Measurements from ENCODE around the gene GSE1.
A peak's percentile ranks its signal among the peaks of the same experiment; 100 is the strongest.

The GSE1 gene

DNA sequence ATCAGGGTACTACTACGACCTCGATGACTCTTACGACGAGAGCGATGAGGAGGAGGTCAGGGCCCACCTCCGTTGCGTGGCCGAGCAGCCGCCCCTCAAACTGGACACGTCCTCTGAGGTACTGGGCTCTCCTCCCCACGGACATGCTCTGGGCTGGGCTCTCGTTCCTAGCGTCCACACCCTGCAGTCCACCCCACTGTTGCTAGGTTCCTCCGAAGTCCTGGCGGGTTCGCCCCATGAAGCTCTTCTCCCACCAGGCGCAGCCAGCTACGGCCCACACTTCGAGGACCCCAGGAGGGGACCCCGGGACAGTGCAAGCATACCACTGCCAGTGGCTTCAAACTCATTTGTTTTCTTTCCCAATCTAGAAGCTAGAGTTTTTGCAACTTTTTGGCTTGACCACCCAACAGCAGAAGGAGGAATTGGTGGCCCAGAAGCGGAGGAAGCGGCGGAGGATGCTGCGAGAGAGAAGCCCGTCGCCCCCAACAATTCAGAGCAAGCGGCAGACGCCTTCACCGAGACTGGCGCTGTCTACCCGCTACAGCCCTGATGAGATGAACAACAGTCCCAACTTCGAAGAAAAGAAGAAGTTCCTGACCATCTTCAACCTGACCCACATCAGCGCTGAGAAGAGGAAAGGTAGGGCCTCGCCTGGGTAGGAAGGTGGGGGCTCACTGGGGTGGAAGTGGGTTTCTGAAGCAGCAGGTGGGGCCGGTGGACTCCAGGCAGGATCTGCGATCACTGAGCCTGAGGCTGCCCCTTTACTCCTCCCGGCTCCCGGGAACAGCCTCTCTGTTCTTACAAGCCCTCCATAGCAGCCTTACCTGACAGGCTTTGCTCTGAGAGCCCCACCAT, 50.1 kb downstream of the GSE1 start:
- DNase-seq = no peak

- no peak for DNase-seq
These were observed 50.8 kb downstream of the GSE1 start for GRCh38 chr16:85663891-85664321.

- no peak for DNase-seq
These were observed 51.7 kb downstream of the GSE1 start for GRCh38 chr16:85664580-85665372.

DNA sequence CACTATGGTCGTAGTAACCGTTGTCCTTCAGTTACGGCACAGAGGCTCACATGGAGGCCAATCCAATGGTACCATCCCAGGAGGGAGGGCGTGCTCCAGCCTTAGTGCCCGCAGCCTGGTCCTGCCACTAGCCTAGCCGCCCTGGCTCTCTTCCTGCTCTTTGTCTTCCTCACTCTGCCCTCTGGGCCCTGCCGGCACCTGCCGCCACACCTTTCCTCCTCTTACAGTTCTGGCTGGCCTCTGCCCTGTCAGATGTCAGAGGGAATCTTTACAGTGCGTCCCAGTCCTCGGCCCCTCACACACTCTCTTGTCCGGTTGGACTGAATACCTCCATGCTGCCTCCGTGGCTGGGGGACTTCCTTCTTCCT, 52.2 kb downstream of the GSE1 start:
- no peak for DNase-seq

DNA sequence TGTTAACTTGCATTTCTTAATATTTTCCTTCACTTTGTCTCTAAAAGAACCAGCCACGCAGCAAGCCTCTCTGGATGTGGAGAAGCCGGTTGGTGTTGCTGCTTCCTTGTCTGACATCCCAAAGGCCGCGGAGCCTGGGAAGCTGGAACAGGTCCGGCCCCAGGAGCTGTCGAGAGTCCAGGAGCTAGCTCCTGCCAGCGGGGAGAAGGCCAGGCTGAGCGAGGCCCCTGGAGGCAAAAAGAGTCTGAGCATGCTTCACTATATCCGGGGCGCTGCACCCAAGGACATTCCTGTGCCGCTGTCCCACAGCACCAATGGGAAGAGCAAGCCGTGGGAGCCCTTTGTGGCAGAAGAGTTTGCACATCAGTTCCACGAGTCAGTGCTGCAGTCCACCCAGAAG, 52.8 kb downstream of the GSE1 start:
- no peak for DNase-seq

GRCh38 chr16:85667261-85667660, 54.1 kb downstream of the GSE1 start:
- no peak for DNase-seq

DNA sequence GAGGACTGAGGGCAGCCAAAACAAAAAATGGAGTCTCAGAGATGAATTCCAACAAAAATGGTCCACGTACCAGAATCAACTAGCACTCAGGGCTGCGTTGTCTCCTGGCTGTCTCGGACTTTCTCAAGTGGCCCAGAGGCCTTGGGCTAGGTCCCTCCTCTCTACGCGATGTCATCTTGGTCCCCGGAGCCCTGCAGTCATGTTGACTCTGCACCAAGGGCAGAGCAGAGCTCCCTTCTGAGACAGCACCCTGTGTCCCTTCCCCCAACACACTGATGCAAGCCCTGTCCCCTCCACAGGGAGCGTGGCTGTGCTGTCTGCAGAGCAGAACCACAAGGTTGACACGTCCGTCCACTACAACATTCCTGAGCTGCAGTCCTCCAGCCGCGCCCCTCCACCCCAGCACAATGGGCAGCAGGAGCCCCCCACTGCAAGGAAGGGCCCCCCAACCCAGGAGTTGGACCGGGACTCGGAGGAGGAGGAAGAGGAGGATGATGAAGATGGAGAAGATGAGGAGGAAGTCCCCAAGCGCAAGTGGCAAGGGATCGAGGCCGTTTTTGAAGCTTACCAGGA, 54.8 kb downstream of the GSE1 start:
- DNase-seq = no peak

DNA sequence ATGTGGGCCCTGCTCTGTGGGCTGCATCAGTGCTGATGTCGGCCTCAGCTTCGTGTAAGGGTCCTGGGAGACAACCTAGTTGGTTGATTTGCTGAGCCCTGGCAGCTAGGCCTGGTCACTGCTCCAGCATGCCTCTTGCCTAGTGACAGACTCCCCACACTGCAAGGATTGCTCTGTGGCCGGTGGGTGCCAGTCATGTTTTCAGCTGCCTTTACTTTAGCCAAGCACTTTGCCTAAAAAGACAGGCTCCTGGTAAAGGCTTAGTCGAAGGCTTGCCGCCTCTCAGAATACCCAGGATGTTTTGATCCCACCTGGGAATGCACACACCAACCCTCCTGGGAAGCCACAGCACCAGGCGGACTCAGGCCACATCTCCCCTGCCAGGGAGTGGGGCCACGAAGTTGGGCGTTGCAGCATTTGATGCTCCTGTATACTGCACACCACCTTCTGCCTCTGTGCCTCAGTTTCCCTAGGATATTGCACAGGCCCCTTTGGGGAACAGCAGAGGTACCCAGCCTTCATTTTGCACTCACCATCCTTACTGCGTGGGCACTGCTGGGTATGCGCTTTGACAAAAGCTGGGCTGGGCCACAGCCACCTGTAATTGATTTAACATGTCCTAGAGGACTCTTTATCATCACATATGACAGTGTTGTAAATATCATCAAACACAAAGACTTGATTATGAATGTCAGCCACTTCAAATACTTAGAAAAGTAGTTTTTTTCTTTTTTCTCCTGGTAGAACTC, 55.7 kb downstream of the GSE1 start:
- no peak for DNase-seq

GRCh38 chr16:85670840-85671239, 57.7 kb downstream of the GSE1 start:
- DNase-seq = no peak

GRCh38 chr16:85673529-85674417, 60.7 kb downstream of the GSE1 start:
- DNase-seq = no peak

- no peak for DNase-seq
These were observed 61.3 kb downstream of the GSE1 start for GRCh38 chr16:85674418-85674755.

DNA sequence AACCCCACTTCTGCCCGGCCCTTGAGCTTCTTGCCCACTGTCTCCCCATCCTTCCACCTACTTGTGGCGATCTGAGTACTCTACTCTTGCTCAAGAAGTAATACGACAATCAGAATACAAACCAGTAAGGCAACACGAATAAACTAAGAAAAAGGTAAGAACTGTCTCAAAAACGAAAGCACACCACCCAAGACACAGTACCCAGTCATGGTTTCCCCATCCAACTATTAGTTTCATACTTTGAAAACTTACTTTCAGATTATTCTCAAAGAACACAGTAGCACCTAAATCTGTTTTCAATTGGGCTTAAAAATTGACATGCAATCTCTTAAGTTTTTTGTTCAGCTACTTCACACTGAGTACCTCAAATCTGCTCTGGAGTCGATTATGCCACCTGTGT, 61.7 kb downstream of the GSE1 start:
- no peak for DNase-seq

- DNase-seq = no peak
These were observed 62.2 kb downstream of the GSE1 start for GRCh38 chr16:85675251-85675874.

DNA sequence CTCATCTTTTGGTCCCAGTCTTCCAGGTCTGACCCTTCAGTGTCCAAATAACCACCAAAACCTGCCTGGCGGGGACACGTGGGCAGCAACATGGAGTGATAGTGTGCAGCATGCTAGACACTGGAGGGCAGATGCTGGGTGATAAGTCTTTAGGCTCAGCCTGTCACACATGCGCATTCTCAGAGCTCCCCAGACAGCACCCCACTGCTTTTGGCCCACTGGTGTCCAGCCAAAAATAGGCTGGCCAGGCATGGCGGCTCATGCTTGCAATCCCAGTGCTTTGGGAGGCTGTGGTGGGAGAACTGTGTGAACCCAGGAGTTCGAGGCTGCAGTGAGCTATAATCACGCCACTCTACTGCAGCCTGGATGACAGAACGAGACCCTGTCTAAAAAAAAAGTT, 63.3 kb downstream of the GSE1 start:
- DNase-seq = no peak

DNA sequence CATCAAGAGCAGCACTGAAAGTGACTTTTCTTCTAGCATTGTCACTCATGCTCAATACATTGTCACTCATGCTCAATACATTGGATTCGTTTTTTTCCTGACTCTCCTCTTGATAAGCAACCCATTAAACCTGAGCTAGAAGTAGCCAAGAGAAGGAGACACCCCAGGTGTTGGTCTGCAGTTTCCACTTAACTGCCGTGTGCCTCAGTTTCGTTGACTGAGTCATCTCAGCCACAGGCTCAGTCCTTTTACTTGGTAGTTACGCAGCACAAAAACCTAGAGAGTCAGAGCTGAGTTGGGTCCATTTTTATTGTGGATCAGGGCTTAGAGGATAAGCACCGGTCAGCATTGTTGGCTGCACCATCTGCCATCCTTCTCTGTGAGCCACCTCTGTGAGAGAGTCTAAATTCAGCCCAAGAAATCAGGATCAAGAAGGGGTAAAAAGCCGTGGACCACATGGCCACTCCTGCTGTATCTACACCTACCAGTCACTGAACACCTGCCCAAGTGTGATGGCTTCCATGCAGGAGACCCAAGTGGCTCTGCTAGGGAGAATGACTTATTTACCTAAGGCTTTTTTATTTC, 64.4 kb downstream of the GSE1 start:
- peak in 1 of 5 experiments; percentile 19 for DNase-seq

- DNase-seq = no peak
These were observed 64.9 kb downstream of the GSE1 start for GRCh38 chr16:85678016-85678415.

- no peak for DNase-seq
These were observed 65.7 kb downstream of the GSE1 start for GRCh38 chr16:85678821-85679220.

DNA sequence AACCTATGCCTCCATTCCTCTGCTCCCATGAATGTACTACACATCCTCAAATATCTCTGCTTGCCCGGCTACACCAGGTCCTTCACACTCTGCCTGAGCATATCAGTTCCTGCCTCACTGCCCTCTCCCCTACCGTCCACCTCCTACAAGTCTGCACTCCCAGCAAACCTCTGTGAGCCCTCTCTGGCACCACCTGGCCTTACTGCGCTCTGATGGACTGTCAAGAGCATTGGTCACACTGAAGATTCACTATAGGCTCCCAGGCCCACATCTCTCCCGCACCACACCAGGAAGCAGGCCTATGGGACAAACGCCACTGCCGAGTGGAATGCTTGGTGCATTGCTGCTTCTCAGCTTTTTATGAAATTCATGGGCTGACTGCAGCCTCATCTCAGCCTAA, 66.7 kb downstream of the GSE1 start:
- no peak for DNase-seq

- peak in 1 of 5 experiments; percentile 67 for DNase-seq
These were observed 67.3 kb downstream of the GSE1 start for GRCh38 chr16:85680352-85680944.

DNA sequence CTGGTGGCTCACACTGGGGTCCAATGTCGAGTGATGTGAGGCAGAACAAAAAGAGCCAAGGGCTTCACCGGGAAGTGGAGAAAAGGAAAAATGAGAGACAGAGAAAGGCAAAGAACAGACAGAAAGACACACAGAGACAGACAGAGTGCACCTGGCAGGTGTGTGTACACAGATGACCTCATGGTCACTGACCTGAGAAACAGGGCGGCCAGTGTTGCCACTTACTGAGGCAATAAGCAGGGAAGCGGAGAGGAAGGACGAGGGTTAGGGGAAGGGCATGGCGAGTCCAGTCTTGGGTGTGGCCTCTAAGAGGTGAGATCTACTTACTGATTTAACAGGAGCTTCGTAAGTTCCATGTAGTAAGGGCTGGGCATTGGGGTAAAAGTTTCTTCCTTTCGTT, 68.1 kb downstream of the GSE1 start:
- no peak for DNase-seq

DNA sequence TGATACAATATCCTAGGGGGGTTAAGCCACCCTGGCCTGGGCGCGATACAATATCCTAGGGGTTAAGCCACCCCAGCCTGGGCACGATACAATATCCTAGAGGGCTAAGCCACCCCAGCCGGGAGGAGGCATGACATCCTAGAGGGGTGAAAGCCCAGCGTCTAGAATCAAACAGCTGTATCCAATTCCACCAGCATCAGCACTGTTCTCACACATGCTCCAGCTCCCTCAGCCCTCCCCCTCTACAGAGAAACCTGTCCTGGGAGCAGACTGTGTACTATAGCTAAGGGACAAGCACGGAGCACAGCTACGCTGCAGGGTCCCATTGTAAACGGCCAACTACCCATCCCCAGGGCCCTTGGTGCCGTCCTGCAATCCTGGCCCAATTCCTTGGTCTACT, 69.4 kb downstream of the GSE1 start:
- DNase-seq = no peak

Data from T-helper 2 cell (primary cell).